ENCODE data around the gene AKR1B1. TPM values are rescaled to one million over a fixed set of nuclear protein-coding genes. Genes with fewer than 3 reads are reported as not detected.
A peak's percentile ranks its signal among the peaks of the same experiment; 100 is the strongest.

Gene AKR1B1
- total and polyA plus RNA-seq, 2 of the 13 experiments (the other 11 are each of a cell fraction or from before 2014, with no cell fraction given) = 89.9 to 133 TPM

GRCh38 chr7:134458806-134459698 is at the start of gene AKR1B1 (continued):
- TF ChIP-seq RERE (CRISPR knock-in tag; IDR thresholded peaks at IDR 0.05; ENCODE audit: low read depth) = no peak
- no peak for TF ChIP-seq ZNF136 (CRISPR knock-in tag; IDR thresholded peaks at IDR 0.05; ENCODE audit: low read depth)
- TF ChIP-seq ZNF274 (CRISPR knock-in tag; IDR thresholded peaks at IDR 0.05) = peak; percentile 76
- no peak for TF ChIP-seq MLLT10 (CRISPR knock-in tag; IDR thresholded peaks at IDR 0.05)
- no peak for TF ChIP-seq MBD4 (IDR thresholded peaks at IDR 0.05; ENCODE audit: borderline replicate concordance, low read length)
- TF ChIP-seq TP53 (CRISPR knock-in tag; conservative IDR thresholded peaks at IDR 0.05) = 0 out of 2 replicates have a peak, but pooled peaks have one; percentile 20
- no peak for TF ChIP-seq YY1 (IDR thresholded peaks at IDR 0.05; ENCODE audit: insufficient read depth, insufficient replicate concordance, low read depth, low read length)
- TF ChIP-seq THAP9 (CRISPR knock-in tag; IDR thresholded peaks at IDR 0.05; ENCODE audit: borderline replicate concordance) = peak; percentile 61; the same call in 1 of the 2 replicates
- peak; percentile 94 for TF ChIP-seq TFDP2 (CRISPR knock-in tag; IDR thresholded peaks at IDR 0.05)
- no peak for TF ChIP-seq GTF2F1 (IDR thresholded peaks at IDR 0.05; ENCODE audit: low read length)
- TF ChIP-seq MTERF4 (CRISPR knock-in tag; IDR thresholded peaks at IDR 0.05) = peak; percentile 4; the same call in 1 of the 2 replicates
- TF ChIP-seq MED1 (CRISPR knock-in tag; IDR thresholded peaks at IDR 0.05) = peak; percentile 30; the same call in 1 of the 2 replicates
- TF ChIP-seq ARNT2 (CRISPR knock-in tag; IDR thresholded peaks at IDR 0.05; ENCODE audit: low read depth) = 0 out of 2 replicates have a peak, but pooled peaks have one; percentile 45
- TF ChIP-seq ETV5 (CRISPR knock-in tag; IDR thresholded peaks at IDR 0.05; ENCODE audit: borderline replicate concordance) = peak; percentile 42; the same call in 1 of the 2 replicates
- peak; percentile 72 for TF ChIP-seq POLR2G (IDR thresholded peaks at IDR 0.05; ENCODE audit: low read depth, low read length)
- no peak for TF ChIP-seq ELK4 (CRISPR knock-in tag; IDR thresholded peaks at IDR 0.05; ENCODE audit: borderline replicate concordance)

Data from HepG2 (cell line).